MM.1S (cell line): ENCODE results near the gene LSAMP.

Experiments used
- DNase-seq: peaks from one replicate; pipeline ENCODE4 v3.0.0-alpha.2; 2015
- H2AFZ ChIP-seq: fragments of 300-600 bp; sonication (generic); 2 replicates; pipeline ENCODE4 v1.6.0; 2016; ENCODE audit warnings: antibody characterized with exemption, low read length
- H3F3A ChIP-seq: fragments of 300-600 bp; sonication (generic); 2 replicates; pipeline ENCODE4 v1.6.1; 2016; ENCODE audit warnings: mild to moderate bottlenecking, antibody characterized with exemption, low read length, moderate library complexity, mixed read lengths; ENCODE audit not compliant: insufficient read depth
- H3K27ac ChIP-seq: fragments of 300-600 bp; sonication (generic); 2 replicates; pipeline ENCODE4 v1.5.1; 2016; ENCODE audit warnings: mild to moderate bottlenecking, low read length
- H3K27me3 ChIP-seq: fragments of 300-600 bp; sonication (generic); replicated peaks from 2 replicates; pipeline ENCODE4 v1.6.0; 2016; ENCODE audit warnings: low read length; ENCODE audit not compliant: insufficient read depth
- H3K36me3 ChIP-seq: fragments of 300-600 bp; sonication (generic); replicated peaks from 2 replicates; pipeline ENCODE4 v1.6.1; 2016; ENCODE audit warnings: mild to moderate bottlenecking, low read length, mixed read lengths; ENCODE audit not compliant: insufficient read depth
- H3K4me1 ChIP-seq: fragments of 300-600 bp; sonication (generic); 2 replicates; pipeline ENCODE4 v1.6.1; 2016; ENCODE audit warnings: low read length, mixed read lengths
- H3K4me2 ChIP-seq: fragments of 300-600 bp; sonication (generic); 2 replicates; pipeline ENCODE4 v1.6.0; 2016; ENCODE audit warnings: low read depth, low read length
- H3K4me3 ChIP-seq: fragments of 300-600 bp; sonication (generic); 2 replicates; pipeline ENCODE4 v1.5.1; 2016; ENCODE audit warnings: low read length, mixed read lengths
- H3K79me2 ChIP-seq: fragments of 300-600 bp; sonication (generic); 2 replicates; pipeline ENCODE4 v1.6.1; 2016; ENCODE audit warnings: mixed run types, low read length, mixed read lengths
- H3K9ac ChIP-seq: fragments of 300-600 bp; sonication (generic); 2 replicates; pipeline ENCODE4 v1.6.1; 2016; ENCODE audit warnings: low read length, mixed read lengths
- H3K9me2 ChIP-seq: fragments of 300-600 bp; sonication (generic); replicated peaks from 2 replicates; pipeline ENCODE4 v1.6.1; 2016; ENCODE audit warnings: mild to moderate bottlenecking, low read length, mixed read lengths; ENCODE audit not compliant: insufficient read depth
- H3K9me3 ChIP-seq: fragments of 300-600 bp; sonication (generic); replicated peaks from 2 replicates; pipeline ENCODE4 v1.6.1; 2016; ENCODE audit warnings: mild to moderate bottlenecking, low read length, mixed read lengths; ENCODE audit not compliant: insufficient read depth
- H4K20me1 ChIP-seq: fragments of 300-600 bp; sonication (generic); 2 replicates; pipeline ENCODE4 v1.6.1; 2016; ENCODE audit warnings: mild to moderate bottlenecking, low read length, moderate library complexity, mixed read lengths; ENCODE audit not compliant: insufficient read depth
- EZH2 ChIP-seq: fragments of 300-600 bp; sonication (generic); optimal IDR thresholded peaks from 2 replicates; pipeline ENCODE3; 2017; ENCODE audit warnings: low read depth, mild to moderate bottlenecking, antibody characterized with exemption, low read length, mixed read lengths
- EZH2phosphoT487 ChIP-seq: fragments of 300-600 bp; sonication (generic); IDR thresholded peaks from 2 replicates; pipeline ENCODE4 v1.6.1; 2018; ENCODE audit warnings: antibody characterized with exemption, low read length
- TF ChIP-seq, protein P1 (sequence below): fragments of 300-600 bp; sonication (generic); IDR thresholded peaks from 2 replicates; pipeline ENCODE4 v1.5.1; 2016; ENCODE audit warnings: antibody characterized with exemption, low read length, mixed read lengths

The LSAMP gene

DNA sequence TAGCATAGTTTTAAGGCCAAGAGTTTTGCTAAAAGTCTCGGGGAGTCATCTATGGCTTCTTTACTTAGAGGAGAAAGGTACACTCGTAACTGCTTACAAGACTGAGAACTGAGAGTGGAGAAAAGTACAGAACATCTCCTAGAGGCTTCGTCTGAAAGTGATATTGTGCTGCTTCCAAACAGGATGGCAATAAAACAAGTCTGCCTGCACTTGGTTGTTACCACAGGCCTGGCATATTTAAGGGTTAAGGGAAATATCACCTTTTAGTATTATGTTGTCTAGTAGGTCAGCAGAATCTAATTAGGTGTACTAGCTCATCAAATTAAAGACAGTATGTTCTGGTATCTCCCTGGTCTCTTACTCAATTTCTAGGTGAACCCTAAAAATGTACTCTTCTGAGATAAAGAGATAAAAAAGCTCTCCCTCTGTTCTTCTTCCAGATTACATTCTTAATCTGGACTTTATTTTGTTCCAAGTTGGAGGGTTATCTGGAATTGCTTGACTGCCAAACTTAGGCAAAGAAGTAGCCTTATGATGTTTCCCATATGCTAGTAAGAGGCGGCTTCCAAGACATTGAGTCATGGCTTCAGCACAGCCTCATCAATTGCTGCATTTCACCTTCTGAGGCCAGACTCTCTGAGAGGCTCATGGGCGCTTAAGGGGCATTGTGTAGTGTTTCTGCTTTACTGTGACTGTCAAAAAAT, 181.3 kb downstream of the LSAMP start:
- no peaks in the 10 kb centered on the region for H3K27me3 ChIP-seq
- no peak for DNase-seq

DNA sequence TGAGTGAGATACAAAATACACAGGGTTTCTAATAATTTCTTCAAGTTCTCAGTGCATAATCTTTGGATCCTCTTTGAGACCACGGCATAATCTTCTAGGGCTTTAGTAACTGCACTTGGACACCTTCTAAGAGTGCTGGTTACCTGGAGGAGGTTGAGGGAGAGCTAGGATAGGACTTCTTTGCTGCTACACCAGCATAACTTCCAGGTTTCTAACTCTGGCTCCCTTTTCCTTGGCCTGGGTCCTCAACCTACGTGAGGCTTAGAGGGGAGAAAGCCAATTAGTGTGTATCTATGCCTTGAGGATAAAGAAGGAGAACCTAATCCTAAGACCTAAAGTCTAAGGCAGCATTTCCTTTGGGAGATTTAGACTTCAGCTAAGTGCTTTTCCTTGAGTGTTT, 184.8 kb downstream of the LSAMP start:
- no peak overlapping the region for H3K4me3 ChIP-seq
- no peaks in the 10 kb centered on the region for H4K20me1 ChIP-seq
- no peak overlapping the region for H3K9ac ChIP-seq
- H3K4me1 ChIP-seq: no peaks in the 10 kb centered on the region
- no peak for TF ChIP-seq EZH2
- no peak for TF ChIP-seq EZH2phosphoT487
- TF ChIP-seq, protein P1, sequence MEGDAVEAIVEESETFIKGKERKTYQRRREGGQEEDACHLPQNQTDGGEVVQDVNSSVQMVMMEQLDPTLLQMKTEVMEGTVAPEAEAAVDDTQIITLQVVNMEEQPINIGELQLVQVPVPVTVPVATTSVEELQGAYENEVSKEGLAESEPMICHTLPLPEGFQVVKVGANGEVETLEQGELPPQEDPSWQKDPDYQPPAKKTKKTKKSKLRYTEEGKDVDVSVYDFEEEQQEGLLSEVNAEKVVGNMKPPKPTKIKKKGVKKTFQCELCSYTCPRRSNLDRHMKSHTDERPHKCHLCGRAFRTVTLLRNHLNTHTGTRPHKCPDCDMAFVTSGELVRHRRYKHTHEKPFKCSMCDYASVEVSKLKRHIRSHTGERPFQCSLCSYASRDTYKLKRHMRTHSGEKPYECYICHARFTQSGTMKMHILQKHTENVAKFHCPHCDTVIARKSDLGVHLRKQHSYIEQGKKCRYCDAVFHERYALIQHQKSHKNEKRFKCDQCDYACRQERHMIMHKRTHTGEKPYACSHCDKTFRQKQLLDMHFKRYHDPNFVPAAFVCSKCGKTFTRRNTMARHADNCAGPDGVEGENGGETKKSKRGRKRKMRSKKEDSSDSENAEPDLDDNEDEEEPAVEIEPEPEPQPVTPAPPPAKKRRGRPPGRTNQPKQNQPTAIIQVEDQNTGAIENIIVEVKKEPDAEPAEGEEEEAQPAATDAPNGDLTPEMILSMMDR: no peak
- H3K27me3 ChIP-seq: no peaks in the 10 kb centered on the region
- H3K36me3 ChIP-seq: no peaks in the 10 kb centered on the region
- no peak for DNase-seq
- no peak overlapping the region for H2AFZ ChIP-seq
- H3F3A ChIP-seq: no peaks in the 10 kb centered on the region
- H3K27ac ChIP-seq: no peak overlapping the region
- no peaks in the 10 kb centered on the region for H3K79me2 ChIP-seq
- H3K9me3 ChIP-seq: no peaks in the 10 kb centered on the region
- H3K9me2 ChIP-seq: no peaks in the 10 kb centered on the region
- no peak overlapping the region for H3K4me2 ChIP-seq

More for the DNA sequence above, 181.3 kb downstream of the LSAMP start:
- Histone ChIP-seq H3K4me2 (no peak overlapping the region), H3F3A (no peaks in the 10 kb centered on the region), H2AFZ (no peak overlapping the region), H3K9me2 (no peaks in the 10 kb centered on the region), H3K4me3 (no peak overlapping the region), H3K9ac (no peak overlapping the region), H3K4me1 (no peaks in the 10 kb centered on the region), H3K27ac (no peak overlapping the region), H3K9me3 (no peaks in the 10 kb centered on the region), H4K20me1 (no peaks in the 10 kb centered on the region), H3K79me2 (no peaks in the 10 kb centered on the region), H3K36me3 (no peaks in the 10 kb centered on the region)
- TF ChIP-seq, protein P1: no peak
- TF ChIP-seq EZH2phosphoT487: no peak
- TF ChIP-seq EZH2: no peak

DNA sequence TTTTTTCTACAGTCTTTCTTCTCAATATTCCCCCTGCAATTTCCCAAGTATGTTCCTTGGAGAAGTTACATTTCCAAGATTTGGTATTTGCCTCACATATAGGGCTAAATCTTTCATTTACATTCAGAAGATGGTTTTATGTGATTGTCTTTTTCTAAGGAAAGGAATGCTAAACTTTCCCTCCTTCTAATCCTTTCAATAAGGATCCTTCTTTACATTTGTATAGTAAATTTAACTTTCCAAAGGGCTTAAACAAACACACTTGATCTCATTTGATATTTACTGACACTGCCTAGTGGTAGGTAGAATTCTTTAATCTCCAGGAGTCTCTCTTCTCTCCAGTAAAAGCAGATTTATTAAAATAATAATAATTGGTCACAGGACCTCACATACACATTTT, 185.3 kb downstream of the LSAMP start:
- Histone ChIP-seq H3K4me3 (no peak overlapping the region), H4K20me1 (no peaks in the 10 kb centered on the region), H3K9me3 (no peaks in the 10 kb centered on the region), H3K9ac (no peak overlapping the region), H3K4me1 (no peaks in the 10 kb centered on the region), H3K79me2 (no peaks in the 10 kb centered on the region), H3K4me2 (no peak overlapping the region), H2AFZ (no peak overlapping the region), H3K36me3 (no peaks in the 10 kb centered on the region), H3K27ac (no peak overlapping the region), H3K9me2 (no peaks in the 10 kb centered on the region), H3F3A (no peaks in the 10 kb centered on the region), H3K27me3 (no peaks in the 10 kb centered on the region)
- no peak for TF ChIP-seq EZH2
- TF ChIP-seq, protein P1: no peak
- TF ChIP-seq EZH2phosphoT487: no peak
- no peak for DNase-seq
